ENCODE data around the gene FAM187B. TPM values are rescaled to one million over a fixed set of nuclear protein-coding genes. Genes with fewer than 3 reads are reported as not detected.

The FAM187B gene
- total and polyA plus RNA-seq, 2 of the 8 experiments (the other 6 are each of a cell fraction or from before 2014, with no cell fraction given), result not detected

DNA sequence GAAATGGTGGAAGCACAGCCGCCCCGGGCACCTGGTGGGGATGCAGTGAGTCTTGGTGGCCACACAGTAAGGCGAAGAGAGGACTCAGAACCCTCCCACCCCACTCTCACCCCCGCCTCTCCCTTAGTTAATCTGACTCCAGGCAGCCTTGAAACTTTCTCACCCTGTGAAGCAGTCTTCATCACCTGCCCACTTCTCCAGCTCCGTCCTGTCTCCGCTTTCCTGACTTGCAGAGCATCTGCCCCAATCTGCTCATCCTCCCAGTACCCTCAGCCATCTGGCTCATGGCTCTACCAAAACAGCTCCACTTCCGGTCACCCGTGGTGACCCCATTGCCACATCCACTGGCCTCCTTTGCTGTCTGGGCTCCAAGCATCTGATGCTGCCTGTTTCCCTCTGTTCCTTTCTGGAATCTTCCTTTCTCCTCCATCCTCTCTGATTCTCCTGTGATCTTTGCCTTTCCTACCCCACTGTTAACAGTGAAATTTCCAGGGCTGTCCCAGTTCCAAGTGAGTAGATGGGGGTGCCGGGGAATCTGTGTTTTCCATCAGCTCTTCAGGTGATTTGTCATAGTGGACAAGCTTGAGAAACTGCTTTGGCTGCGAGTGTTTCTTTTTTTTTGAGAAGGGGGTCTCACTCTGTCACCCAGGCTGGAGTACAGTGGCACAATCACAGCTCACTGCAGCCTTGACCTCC, 44.6 kb upstream of the FAM187B start (continued):
- no peak for TF ChIP-seq TAF1 (IDR thresholded peaks at IDR 0.05; ENCODE audit: low read depth, low read length)
- TF ChIP-seq CHD2 (IDR thresholded peaks at IDR 0.05; ENCODE audit: low read length), result no peak
